Lung (tissue), 12 donors: Measurements from ENCODE around the gene SYMPK. TPM values are rescaled to one million over a fixed set of nuclear protein-coding genes. Genes with fewer than 3 reads are reported as not detected.

Source experiments
- ATAC-seq: fragments of 200-7000 bp; cut with Tn5 transposase; one replicate; pipeline ENCODE4 v1.9.1; 2020; ENCODE audit warnings: moderate number of reproducible peaks; ENCODE audit not compliant: insufficient read depth, low FRiP score
- DNase-seq, 3 donors: peaks; one replicate each; pipeline ENCODE4 v3.0.0-alpha.2; 2013 to 2017
- H3K27ac ChIP-seq, 2 donors: one replicate each; pipeline ENCODE4 v1.5.1; 2013; ENCODE audit warnings: mild to moderate bottlenecking in 2 of 2, moderate library complexity in 2 of 2, control low read depth in 1 of 2, inconsistent platforms in 1 of 2, low read depth in 1 of 2, low read length in 1 of 2
- H3K27me3 ChIP-seq, 3 donors: one replicate each; pipeline ENCODE4 v1.5.1; 2013; ENCODE audit warnings: low read length in 2 of 3; ENCODE audit not compliant: control insufficient read depth in 3 of 3, insufficient read depth in 3 of 3
- H3K36me3 ChIP-seq, 4 donors: one replicate each; pipeline ENCODE4 v1.5.1; 2013; ENCODE audit warnings: low read length in 4 of 4, mild to moderate bottlenecking in 1 of 4, moderate library complexity in 1 of 4; ENCODE audit not compliant: control insufficient read depth in 4 of 4, insufficient read depth in 4 of 4
- H3K4me1 ChIP-seq, 5 donors: one replicate each; pipeline ENCODE4 v1.5.1; 2013; ENCODE audit warnings: low read length in 5 of 5, mild to moderate bottlenecking in 2 of 5, moderate library complexity in 1 of 5; ENCODE audit not compliant: control insufficient read depth in 5 of 5, insufficient read depth in 5 of 5
- H3K4me3 ChIP-seq: one replicate; pipeline ENCODE4 v1.5.1; 2013; ENCODE audit warnings: mild to moderate bottlenecking, control low read depth, moderate library complexity
- H3K9ac ChIP-seq, 2 donors: one replicate each; pipeline ENCODE4 v1.5.1; 2013; ENCODE audit warnings: low read length in 2 of 2, control low read depth in 1 of 2; ENCODE audit not compliant: insufficient read depth in 1 of 2
- H3K9me3 ChIP-seq, 4 donors: one replicate each; pipeline ENCODE4 v1.5.1; 2013; ENCODE audit warnings: low read length in 3 of 4, mild to moderate bottlenecking in 1 of 4, moderate library complexity in 1 of 4; ENCODE audit not compliant: control insufficient read depth in 4 of 4, insufficient read depth in 3 of 4
- CTCF ChIP-seq: IDR thresholded peaks from 2 replicates; pipeline ENCODE4 v1.5.1; 2012; ENCODE audit warnings: mild to moderate bottlenecking; ENCODE audit errors: control extremely low read depth, extremely low read depth
- WGBS, 2 donors: extraction: QIAGEN DNeasy Blood & Tissue Kit; methylation state at CpG; one replicate each; pipeline ENCODE4 v1.1.7; 2013; 5-methylcytosine and 5-hydroxymethylcytosine counted together
- polyA plus RNA-seq, 2 donors: library from polyadenylated mRNA; stranded (reverse); fragments of 200-250 nt; gene quantifications; one replicate each; pipeline ENCODE4 v1.2.1, GENCODE V29; 2013
- total RNA-seq, 2 donors: library from RNA; depleted of rRNA in 1 of 2; stranded (reverse); fragments of >200 nt in 1 of 2; gene quantifications; one replicate each; pipeline ENCODE4 v1.2.1, GENCODE V29; 2014 to 2021
- donor health status: control.
- donor health status: control.
- donor health status: Bipolar disorder and iron deficiency.
- donor health status: healthy.
- donor health status: DM: yes; HTN: yes; CAD: no.

Gene SYMPK
- total and polyA plus RNA-seq, 4 donors, result 40.3 to 125 (median 64.8) TPM

DNA sequence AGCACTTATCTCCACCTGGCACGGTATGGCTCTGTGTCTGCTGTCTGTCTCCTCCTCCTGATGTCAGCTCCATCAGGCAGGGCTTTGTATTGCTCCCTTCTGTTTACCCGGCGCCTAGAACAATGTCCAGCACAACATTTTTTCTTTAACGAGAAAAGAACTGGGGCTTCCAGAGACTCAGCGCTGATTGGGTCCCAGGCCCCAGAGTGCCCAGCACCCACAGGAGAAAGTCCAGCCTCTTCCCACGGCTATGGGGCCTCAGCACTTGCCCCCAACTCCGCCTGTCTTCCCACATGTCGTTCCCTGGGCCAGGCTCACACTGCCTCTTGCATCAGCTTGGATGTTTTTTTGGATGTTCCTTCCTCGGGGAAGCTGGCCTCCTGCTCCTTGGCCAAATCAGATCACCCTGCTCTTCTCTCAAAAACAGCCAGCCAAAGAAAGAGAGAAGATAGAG lies 32.6 kb upstream of the SYMPK start:
- no peak overlapping the region for H3K4me3 ChIP-seq
- no peak overlapping the region for H3K9ac ChIP-seq
- no peaks in the 10 kb centered on the region for H3K9me3 ChIP-seq
- no peak for TF ChIP-seq CTCF
- H3K4me1 ChIP-seq, result peaks cover 0 to under 1% (median 0%) of the 10 kb centered on the region in 5 donors
- no peak for DNase-seq
- WGBS, 2 donors, result 86 to 90% methylated on average over 9 of the region's 9 CpGs
- no peak overlapping the region for H3K27ac ChIP-seq
- H3K36me3 ChIP-seq, result peaks cover 2 to 26% (median 6%) of the 10 kb centered on the region in 4 donors
- ATAC-seq, result no peak
- no peaks in the 10 kb centered on the region for H3K27me3 ChIP-seq

- Histone ChIP-seq H3K27ac (no peak overlapping the region), H3K4me3 (no peak overlapping the region), H3K9me3 (no peaks in the 10 kb centered on the region), H3K27me3 (no peaks in the 10 kb centered on the region), H3K36me3 (peaks cover 0 to 18% (median 0%) of the 10 kb centered on the region in 4 donors), H3K4me1 (peaks cover 0 to 5% (median 0%) of the 10 kb centered on the region in 5 donors), H3K9ac (no peak overlapping the region)
- ATAC-seq (no peak), DNase-seq (no peak)
- no peak for TF ChIP-seq CTCF
- WGBS, 2 donors, result 86 to 92% methylated on average over 17 of the region's 17 CpGs
Measured at GRCh38 chr19:45890877-45891276, 27.9 kb upstream of the SYMPK start.

GRCh38 chr19:45889210-45889885 lies 26.4 kb upstream of the SYMPK start:
- no peak for TF ChIP-seq CTCF
- WGBS, 2 donors, result 70 to 76% methylated on average over 6 of the region's 6 CpGs

More at GRCh38 chr19:45889210-45889885, 26.4 kb upstream of the SYMPK start:
- no peak for ATAC-seq
- H3K27ac ChIP-seq, result no peak overlapping the region
- H3K36me3 ChIP-seq, result peaks cover 0 to 19% (median 1%) of the 10 kb centered on the region in 4 donors
- peaks cover 0 to 12% (median 3%) of the 10 kb centered on the region in 5 donors for H3K4me1 ChIP-seq
- no peaks in the 10 kb centered on the region for H3K9me3 ChIP-seq
- H3K4me3 ChIP-seq, result no peak overlapping the region
- H3K9ac ChIP-seq, result no peak overlapping the region
- no peak for DNase-seq
- no peaks in the 10 kb centered on the region for H3K27me3 ChIP-seq
